MM.1S (cell line): Measurements from ENCODE around the gene GPC5.

Experiments
- DNase-seq: peaks from one replicate; pipeline ENCODE4 v3.0.0-alpha.2; 2015
- H2AFZ ChIP-seq: fragments of 300-600 bp; sonication (generic); 2 replicates; pipeline ENCODE4 v1.6.0; 2016; ENCODE audit warnings: antibody characterized with exemption, low read length
- H3F3A ChIP-seq: fragments of 300-600 bp; sonication (generic); 2 replicates; pipeline ENCODE4 v1.6.1; 2016; ENCODE audit warnings: mild to moderate bottlenecking, antibody characterized with exemption, low read length, moderate library complexity, mixed read lengths; ENCODE audit not compliant: insufficient read depth
- H3K27ac ChIP-seq: fragments of 300-600 bp; sonication (generic); 2 replicates; pipeline ENCODE4 v1.5.1; 2016; ENCODE audit warnings: mild to moderate bottlenecking, low read length
- H3K27me3 ChIP-seq: fragments of 300-600 bp; sonication (generic); replicated peaks from 2 replicates; pipeline ENCODE4 v1.6.0; 2016; ENCODE audit warnings: low read length; ENCODE audit not compliant: insufficient read depth
- H3K36me3 ChIP-seq: fragments of 300-600 bp; sonication (generic); replicated peaks from 2 replicates; pipeline ENCODE4 v1.6.1; 2016; ENCODE audit warnings: mild to moderate bottlenecking, low read length, mixed read lengths; ENCODE audit not compliant: insufficient read depth
- H3K4me1 ChIP-seq: fragments of 300-600 bp; sonication (generic); 2 replicates; pipeline ENCODE4 v1.6.1; 2016; ENCODE audit warnings: low read length, mixed read lengths
- H3K4me2 ChIP-seq: fragments of 300-600 bp; sonication (generic); 2 replicates; pipeline ENCODE4 v1.6.0; 2016; ENCODE audit warnings: low read depth, low read length
- H3K4me3 ChIP-seq: fragments of 300-600 bp; sonication (generic); 2 replicates; pipeline ENCODE4 v1.5.1; 2016; ENCODE audit warnings: low read length, mixed read lengths
- H3K79me2 ChIP-seq: fragments of 300-600 bp; sonication (generic); 2 replicates; pipeline ENCODE4 v1.6.1; 2016; ENCODE audit warnings: mixed run types, low read length, mixed read lengths
- H3K9ac ChIP-seq: fragments of 300-600 bp; sonication (generic); 2 replicates; pipeline ENCODE4 v1.6.1; 2016; ENCODE audit warnings: low read length, mixed read lengths
- H3K9me2 ChIP-seq: fragments of 300-600 bp; sonication (generic); replicated peaks from 2 replicates; pipeline ENCODE4 v1.6.1; 2016; ENCODE audit warnings: mild to moderate bottlenecking, low read length, mixed read lengths; ENCODE audit not compliant: insufficient read depth
- H3K9me3 ChIP-seq: fragments of 300-600 bp; sonication (generic); replicated peaks from 2 replicates; pipeline ENCODE4 v1.6.1; 2016; ENCODE audit warnings: mild to moderate bottlenecking, low read length, mixed read lengths; ENCODE audit not compliant: insufficient read depth
- H4K20me1 ChIP-seq: fragments of 300-600 bp; sonication (generic); 2 replicates; pipeline ENCODE4 v1.6.1; 2016; ENCODE audit warnings: mild to moderate bottlenecking, low read length, moderate library complexity, mixed read lengths; ENCODE audit not compliant: insufficient read depth
- CTCF ChIP-seq: fragments of 300-600 bp; sonication (generic); IDR thresholded peaks from 2 replicates; pipeline ENCODE4 v1.5.1; 2016; ENCODE audit warnings: antibody characterized with exemption, low read length, mixed read lengths
- EZH2 ChIP-seq: fragments of 300-600 bp; sonication (generic); optimal IDR thresholded peaks from 2 replicates; pipeline ENCODE3; 2017; ENCODE audit warnings: low read depth, mild to moderate bottlenecking, antibody characterized with exemption, low read length, mixed read lengths
- EZH2phosphoT487 ChIP-seq: fragments of 300-600 bp; sonication (generic); IDR thresholded peaks from 2 replicates; pipeline ENCODE4 v1.6.1; 2018; ENCODE audit warnings: antibody characterized with exemption, low read length

GPC5 gene

GRCh38 chr13:91708558-91708957, 310.1 kb downstream of the GPC5 start:
- H3K4me2 ChIP-seq: no peak overlapping the region
- no peak overlapping the region for H2AFZ ChIP-seq
- no peaks in the 10 kb centered on the region for H3K36me3 ChIP-seq
- H3K9me2 ChIP-seq: no peaks in the 10 kb centered on the region
- no peak for TF ChIP-seq EZH2
- TF ChIP-seq CTCF: no peak
- no peak for TF ChIP-seq EZH2phosphoT487
- no peaks in the 10 kb centered on the region for H3K9me3 ChIP-seq
- DNase-seq: no peak
- H4K20me1 ChIP-seq: no peaks in the 10 kb centered on the region
- H3K9ac ChIP-seq: no peak overlapping the region
- no peaks in the 10 kb centered on the region for H3K4me1 ChIP-seq
- H3F3A ChIP-seq: no peaks in the 10 kb centered on the region
- H3K27ac ChIP-seq: no peak overlapping the region
- H3K79me2 ChIP-seq: no peaks in the 10 kb centered on the region
- H3K27me3 ChIP-seq: no peaks in the 10 kb centered on the region
- H3K4me3 ChIP-seq: no peak overlapping the region

- Histone ChIP-seq H3K4me1 (no peaks in the 10 kb centered on the region), H3K4me2 (no peak overlapping the region), H3K9me2 (no peaks in the 10 kb centered on the region), H3K9me3 (no peaks in the 10 kb centered on the region), H3K9ac (no peak overlapping the region), H2AFZ (no peak overlapping the region), H3K79me2 (no peaks in the 10 kb centered on the region), H3K4me3 (no peak overlapping the region), H3K27me3 (no peaks in the 10 kb centered on the region), H3F3A (no peaks in the 10 kb centered on the region), H4K20me1 (no peaks in the 10 kb centered on the region), H3K36me3 (no peaks in the 10 kb centered on the region), H3K27ac (no peak overlapping the region)
- TF ChIP-seq EZH2phosphoT487 (no peak), CTCF (no peak), EZH2 (no peak)
- DNase-seq: no peak
Observed at GRCh38 chr13:91709180-91709579, 310.8 kb downstream of the GPC5 start.

- H3K36me3 ChIP-seq: no peaks in the 10 kb centered on the region
- TF ChIP-seq EZH2 (no peak), CTCF (no peak), EZH2phosphoT487 (no peak)
- no peaks in the 10 kb centered on the region for H3K9me2 ChIP-seq
- H3K27ac ChIP-seq: no peak overlapping the region
- H3F3A ChIP-seq: no peaks in the 10 kb centered on the region
- no peaks in the 10 kb centered on the region for H3K9me3 ChIP-seq
- H3K4me1 ChIP-seq: no peaks in the 10 kb centered on the region
- no peak overlapping the region for H3K9ac ChIP-seq
- H3K79me2 ChIP-seq: no peaks in the 10 kb centered on the region
- H3K27me3 ChIP-seq: no peaks in the 10 kb centered on the region
- no peaks in the 10 kb centered on the region for H4K20me1 ChIP-seq
- no peak overlapping the region for H2AFZ ChIP-seq
- no peak overlapping the region for H3K4me2 ChIP-seq
- no peak overlapping the region for H3K4me3 ChIP-seq
- no peak for DNase-seq
Observed at GRCh38 chr13:91710733-91711132, 312.3 kb downstream of the GPC5 start.

- no peak overlapping the region for H3K4me2 ChIP-seq
- no peak for DNase-seq
- H3K36me3 ChIP-seq: no peaks in the 10 kb centered on the region
- no peak overlapping the region for H3K4me3 ChIP-seq
- no peaks in the 10 kb centered on the region for H3K9me3 ChIP-seq
- no peak overlapping the region for H2AFZ ChIP-seq
- H3K79me2 ChIP-seq: no peaks in the 10 kb centered on the region
- H3K27me3 ChIP-seq: no peaks in the 10 kb centered on the region
- H3K9me2 ChIP-seq: no peaks in the 10 kb centered on the region
- no peaks in the 10 kb centered on the region for H3K4me1 ChIP-seq
- H3F3A ChIP-seq: no peaks in the 10 kb centered on the region
- no peaks in the 10 kb centered on the region for H4K20me1 ChIP-seq
- no peak overlapping the region for H3K27ac ChIP-seq
- H3K9ac ChIP-seq: no peak overlapping the region
- no peak for TF ChIP-seq EZH2phosphoT487
Observed at GRCh38 chr13:91714855-91715254, 316.4 kb downstream of the GPC5 start.
